ENCODE results near the gene CACNA2D3.
A peak's percentile ranks its signal among the peaks of the same experiment; 100 is the strongest.

Gene CACNA2D3

GRCh38 chr3:54311211-54311747 lies 188.9 kb downstream of the CACNA2D3 start:
- Histone ChIP-seq H3K9ac (no peak overlapping the region), H3K27ac (no peak overlapping the region), H3K4me3 (ENCODE audit: low read depth, low read length) (no peak overlapping the region), H3K27me3 (ENCODE audit: control insufficient read depth, insufficient read depth, low read length) (no peaks in the 10 kb centered on the region), H3K4me1 (peaks cover 14% of the 10 kb centered on the region), H3K4me2 (ENCODE audit: low read length) (no peak overlapping the region), H2AFZ (no peak overlapping the region), H3K9me3 (ENCODE audit: control insufficient read depth, low read length) (no peaks in the 10 kb centered on the region), H3K79me2 (no peaks in the 10 kb centered on the region), H3K36me3 (ENCODE audit: control insufficient read depth, insufficient read depth, low read length) (no peaks in the 10 kb centered on the region)
- TF ChIP-seq CTCF (IDR thresholded peaks at IDR 0.05) = no peak

GRCh38 chr3:54312156-54312899 lies 190.0 kb downstream of the CACNA2D3 start:
- Histone ChIP-seq H3K9ac (no peak overlapping the region), H3K4me3 (ENCODE audit: low read depth, low read length) (no peak overlapping the region), H3K36me3 (ENCODE audit: control insufficient read depth, insufficient read depth, low read length) (no peaks in the 10 kb centered on the region), H3K9me3 (ENCODE audit: control insufficient read depth, low read length) (no peaks in the 10 kb centered on the region), H2AFZ (no peak overlapping the region), H3K4me2 (ENCODE audit: low read length) (no peak overlapping the region), H3K79me2 (no peaks in the 10 kb centered on the region), H3K27ac (no peak overlapping the region), H3K27me3 (ENCODE audit: control insufficient read depth, insufficient read depth, low read length) (no peaks in the 10 kb centered on the region), H3K4me1 (peaks cover 12% of the 10 kb centered on the region)
- TF ChIP-seq CTCF (IDR thresholded peaks at IDR 0.05) = no peak

GRCh38 chr3:54313418-54313817 lies 191.1 kb downstream of the CACNA2D3 start:
- Histone ChIP-seq H3K4me3 (ENCODE audit: low read depth, low read length) (no peak overlapping the region), H3K4me1 (peaks cover 7% of the 10 kb centered on the region), H3K36me3 (ENCODE audit: control insufficient read depth, insufficient read depth, low read length) (no peaks in the 10 kb centered on the region), H2AFZ (no peak overlapping the region), H3K27ac (no peak overlapping the region), H3K4me2 (ENCODE audit: low read length) (no peak overlapping the region), H3K9me3 (ENCODE audit: control insufficient read depth, low read length) (no peaks in the 10 kb centered on the region), H3K79me2 (no peaks in the 10 kb centered on the region), H3K9ac (no peak overlapping the region), H3K27me3 (ENCODE audit: control insufficient read depth, insufficient read depth, low read length) (no peaks in the 10 kb centered on the region)
- TF ChIP-seq CTCF (IDR thresholded peaks at IDR 0.05) = no peak

- Histone ChIP-seq H3K4me2 (ENCODE audit: low read length) (no peak overlapping the region), H3K27ac (no peak overlapping the region), H3K36me3 (ENCODE audit: control insufficient read depth, insufficient read depth, low read length) (no peaks in the 10 kb centered on the region), H3K9me3 (ENCODE audit: control insufficient read depth, low read length) (no peaks in the 10 kb centered on the region), H3K4me3 (ENCODE audit: low read depth, low read length) (no peak overlapping the region), H3K4me1 (peaks cover 6% of the 10 kb centered on the region), H3K9ac (no peak overlapping the region), H2AFZ (peak overlapping the region; percentile 41), H3K79me2 (no peaks in the 10 kb centered on the region), H3K27me3 (ENCODE audit: control insufficient read depth, insufficient read depth, low read length) (no peaks in the 10 kb centered on the region)
- TF ChIP-seq CTCF (IDR thresholded peaks at IDR 0.05) = no peak
Observed at GRCh38 chr3:54321520-54321919, 199.2 kb downstream of the CACNA2D3 start.

GRCh38 chr3:54322354-54322753 lies 200.0 kb downstream of the CACNA2D3 start:
- Histone ChIP-seq H3K9me3 (ENCODE audit: control insufficient read depth, low read length) (no peaks in the 10 kb centered on the region), H3K9ac (no peak overlapping the region), H3K4me3 (ENCODE audit: low read depth, low read length) (no peak overlapping the region), H3K27ac (no peak overlapping the region), H3K4me1 (peaks cover 6% of the 10 kb centered on the region), H3K36me3 (ENCODE audit: control insufficient read depth, insufficient read depth, low read length) (no peaks in the 10 kb centered on the region), H3K79me2 (no peaks in the 10 kb centered on the region), H3K27me3 (ENCODE audit: control insufficient read depth, insufficient read depth, low read length) (no peaks in the 10 kb centered on the region), H2AFZ (peak overlapping the region; percentile 19), H3K4me2 (ENCODE audit: low read length) (no peak overlapping the region)
- no peak for TF ChIP-seq CTCF (IDR thresholded peaks at IDR 0.05)

All from parathyroid adenoma (tissue), 2 donors.